Suprapubic skin (tissue), 4 donors: Measurements from ENCODE around the gene RBM19. TPM values are rescaled to one million over a fixed set of nuclear protein-coding genes. Genes with fewer than 3 reads are reported as not detected.

Experiments used
- DNase-seq, 2 donors: peaks; one replicate each; pipeline ENCODE4 v3.0.0-alpha.2; 2019; ENCODE audit warnings: low spot score in 2 of 2
- H3K27ac ChIP-seq: fragments of 200-600 bp; sonication (generic); one replicate; pipeline ENCODE4 v1.5.1; 2019
- H3K27me3 ChIP-seq: fragments of 200-600 bp; sonication (generic); one replicate; pipeline ENCODE4 v1.5.1; 2019
- H3K36me3 ChIP-seq: fragments of 200-600 bp; sonication (generic); one replicate; pipeline ENCODE4 v1.5.1; 2019
- H3K4me1 ChIP-seq: fragments of 200-600 bp; sonication (generic); one replicate; pipeline ENCODE4 v1.5.1; 2019
- H3K4me3 ChIP-seq: fragments of 200-600 bp; sonication (generic); one replicate; pipeline ENCODE4 v1.5.1; 2019; ENCODE audit warnings: mild to moderate bottlenecking
- H3K9me3 ChIP-seq: fragments of 200-600 bp; sonication (generic); one replicate; pipeline ENCODE4 v1.5.1; 2019
- EP300 ChIP-seq: sonication (generic); formaldehyde crosslinking; IDR thresholded peaks from one replicate; pipeline ENCODE4 v1.6.1; 2017; ENCODE audit warnings: antibody characterized with exemption
- POLR2A ChIP-seq, 2 donors: fragments of 450-650 bp; IDR thresholded peaks; one replicate each; pipeline ENCODE4 v1.6.1; 2017; ENCODE audit warnings: antibody characterized with exemption in 2 of 2, mild to moderate bottlenecking in 2 of 2, moderate library complexity in 2 of 2
- POLR2AphosphoS5 ChIP-seq, 3 donors: sonication (generic); formaldehyde crosslinking; IDR thresholded peaks; one replicate each; pipeline ENCODE4 v1.6.1; 2017; ENCODE audit warnings: antibody characterized with exemption in 3 of 3
- WGBS: methylation state at CpG from one replicate; pipeline ENCODE4 v1.1.5; 2018; 5-methylcytosine and 5-hydroxymethylcytosine counted together
- total RNA-seq, 4 donors: library from RNA; depleted of rRNA; stranded (reverse); fragments of >200 nt; gene quantifications; one replicate each; pipeline ENCODE4 v1.1.0, GENCODE V29; 2016
- TF ChIP-seq, protein P1 (sequence below), 2 donors: fragments of 200-600 bp in 1 of 2; fragments of 450-650 bp in 1 of 2; sonication (generic) in 1 of 2; IDR thresholded peaks; one replicate each; pipeline ENCODE4 v1.5.1; 2016 to 2019; ENCODE audit warnings: antibody characterized with exemption in 2 of 2, mild to moderate bottlenecking in 1 of 2, moderate library complexity in 1 of 2

RBM19 gene
- total RNA-seq, 4 donors from 2014 or later: 26.8 to 51.4 (median 28.2) TPM

DNA sequence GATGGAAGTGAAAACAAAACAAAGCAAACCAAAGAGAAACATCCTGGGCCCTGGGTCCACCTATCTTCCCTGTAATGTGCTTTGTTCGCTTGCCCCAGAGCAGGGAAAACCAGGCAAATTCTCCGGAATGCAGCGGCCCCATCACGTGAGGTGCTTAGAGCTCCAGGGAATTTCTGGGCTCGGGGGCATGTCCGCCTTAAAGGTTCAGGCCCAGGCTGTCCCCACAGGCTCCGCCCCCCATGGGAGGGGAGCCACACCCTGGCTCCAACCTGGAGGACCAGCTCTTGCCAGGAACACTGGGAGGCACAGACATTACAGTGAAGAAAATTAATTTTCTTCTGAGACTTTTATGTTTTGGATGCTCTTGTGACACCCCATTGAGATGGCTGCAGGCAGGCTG, 69.9 kb downstream of the RBM19 start:
- Histone ChIP-seq H3K9me3 (no peaks in the 10 kb centered on the region), H3K4me3 (no peak overlapping the region), H3K27me3 (no peaks in the 10 kb centered on the region), H3K4me1 (peaks cover 21% of the 10 kb centered on the region), H3K36me3 (no peaks in the 10 kb centered on the region), H3K27ac (no peak overlapping the region)
- 64% methylated on average over 7 of the region's 7 CpGs for WGBS
- TF ChIP-seq EP300: no peak
- TF ChIP-seq, protein P1, sequence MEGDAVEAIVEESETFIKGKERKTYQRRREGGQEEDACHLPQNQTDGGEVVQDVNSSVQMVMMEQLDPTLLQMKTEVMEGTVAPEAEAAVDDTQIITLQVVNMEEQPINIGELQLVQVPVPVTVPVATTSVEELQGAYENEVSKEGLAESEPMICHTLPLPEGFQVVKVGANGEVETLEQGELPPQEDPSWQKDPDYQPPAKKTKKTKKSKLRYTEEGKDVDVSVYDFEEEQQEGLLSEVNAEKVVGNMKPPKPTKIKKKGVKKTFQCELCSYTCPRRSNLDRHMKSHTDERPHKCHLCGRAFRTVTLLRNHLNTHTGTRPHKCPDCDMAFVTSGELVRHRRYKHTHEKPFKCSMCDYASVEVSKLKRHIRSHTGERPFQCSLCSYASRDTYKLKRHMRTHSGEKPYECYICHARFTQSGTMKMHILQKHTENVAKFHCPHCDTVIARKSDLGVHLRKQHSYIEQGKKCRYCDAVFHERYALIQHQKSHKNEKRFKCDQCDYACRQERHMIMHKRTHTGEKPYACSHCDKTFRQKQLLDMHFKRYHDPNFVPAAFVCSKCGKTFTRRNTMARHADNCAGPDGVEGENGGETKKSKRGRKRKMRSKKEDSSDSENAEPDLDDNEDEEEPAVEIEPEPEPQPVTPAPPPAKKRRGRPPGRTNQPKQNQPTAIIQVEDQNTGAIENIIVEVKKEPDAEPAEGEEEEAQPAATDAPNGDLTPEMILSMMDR (IDR thresholded peaks at IDR 0.05): no peak
- no peak for TF ChIP-seq POLR2A (IDR thresholded peaks at IDR 0.05)
- no peak for TF ChIP-seq POLR2AphosphoS5 (IDR thresholded peaks at IDR 0.05)
- no peak for DNase-seq

DNA sequence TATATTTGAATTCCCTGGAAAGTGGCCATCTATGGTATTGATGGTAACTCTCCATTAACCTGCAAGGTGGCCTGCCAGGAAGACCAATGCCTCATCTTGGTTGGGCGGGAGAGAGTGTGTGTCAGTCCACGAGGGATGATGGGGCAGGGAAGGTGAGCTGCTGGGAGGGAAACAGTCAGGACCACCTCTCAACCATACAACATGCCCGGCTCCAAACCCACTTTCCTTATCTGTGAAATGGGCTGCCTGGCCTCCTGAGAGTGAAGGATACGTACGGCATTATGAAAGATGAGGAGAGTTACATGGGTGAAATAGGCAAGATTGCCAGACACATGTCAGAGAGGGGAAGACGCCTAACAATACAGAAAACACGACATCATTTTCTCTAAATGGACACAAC, 70.9 kb downstream of the RBM19 start:
- H3K4me1 ChIP-seq: peaks cover 18% of the 10 kb centered on the region
- no peaks in the 10 kb centered on the region for H3K27me3 ChIP-seq
- no peaks in the 10 kb centered on the region for H3K9me3 ChIP-seq
- no peak overlapping the region for H3K4me3 ChIP-seq
- TF ChIP-seq POLR2A (IDR thresholded peaks at IDR 0.05) (no peak), EP300 (no peak), POLR2AphosphoS5 (IDR thresholded peaks at IDR 0.05) (no peak)
- TF ChIP-seq, protein P1 (IDR thresholded peaks at IDR 0.05): no peak
- 98% methylated on average over 7 of the region's 7 CpGs for WGBS
- H3K27ac ChIP-seq: no peak overlapping the region
- H3K36me3 ChIP-seq: no peaks in the 10 kb centered on the region
- no peak for DNase-seq

DNA sequence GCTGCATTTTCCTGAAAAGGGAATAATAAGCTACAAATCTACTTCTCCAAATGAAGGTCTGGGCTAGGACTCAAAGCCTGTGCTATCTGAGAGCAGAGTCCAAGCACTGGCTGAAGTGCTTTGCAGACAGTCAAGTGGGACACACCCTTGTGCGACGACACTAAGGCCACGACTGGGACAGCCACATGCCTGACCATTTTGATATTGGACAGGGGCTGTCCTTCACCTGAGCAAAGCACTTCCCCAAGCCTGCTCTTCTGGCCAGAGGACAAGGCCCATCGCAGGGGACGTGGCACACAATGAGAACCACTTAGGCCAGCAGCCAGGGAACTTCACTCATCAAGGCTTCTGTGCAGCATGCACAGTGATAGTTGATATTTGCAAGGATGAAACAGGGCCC, 71.4 kb downstream of the RBM19 start:
- 87% methylated on average over 5 of the region's 5 CpGs for WGBS
- H3K36me3 ChIP-seq: no peaks in the 10 kb centered on the region
- H3K4me3 ChIP-seq: no peak overlapping the region
- H3K27me3 ChIP-seq: no peaks in the 10 kb centered on the region
- no peaks in the 10 kb centered on the region for H3K9me3 ChIP-seq
- no peak for DNase-seq
- peaks cover 18% of the 10 kb centered on the region for H3K4me1 ChIP-seq
- no peak overlapping the region for H3K27ac ChIP-seq
- TF ChIP-seq EP300 (no peak), POLR2AphosphoS5 (IDR thresholded peaks at IDR 0.05) (no peak), POLR2A (IDR thresholded peaks at IDR 0.05) (no peak)
- TF ChIP-seq, protein P1 (IDR thresholded peaks at IDR 0.05): no peak

DNA sequence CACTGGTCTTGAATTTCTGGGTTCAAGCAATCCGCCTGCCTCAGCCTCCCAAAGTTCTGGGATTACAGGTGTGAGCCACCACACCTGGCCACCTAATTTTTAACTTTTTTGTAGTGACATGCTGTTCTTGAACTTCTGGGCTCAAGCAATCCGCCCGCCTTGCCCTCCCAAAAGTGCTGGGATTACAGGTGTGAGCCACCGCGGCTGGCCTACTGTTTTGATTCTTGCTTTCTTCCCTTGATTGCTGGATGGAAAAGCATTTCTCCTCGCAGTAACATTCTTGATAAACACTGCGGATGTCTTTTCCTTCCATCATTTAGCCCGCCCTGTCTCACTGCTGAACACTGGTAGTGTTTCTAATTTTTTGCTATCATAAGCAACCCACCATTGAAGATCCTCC, 72.9 kb downstream of the RBM19 start:
- 98% methylated on average over 8 of the region's 8 CpGs for WGBS
- TF ChIP-seq, protein P1 (IDR thresholded peaks at IDR 0.05): no peak
- TF ChIP-seq POLR2AphosphoS5 (IDR thresholded peaks at IDR 0.05): no peak
- TF ChIP-seq POLR2A (IDR thresholded peaks at IDR 0.05): no peak
- no peak for TF ChIP-seq EP300
- peaks cover 10% of the 10 kb centered on the region for H3K4me1 ChIP-seq
- DNase-seq: no peak
- no peak overlapping the region for H3K4me3 ChIP-seq
- H3K36me3 ChIP-seq: no peaks in the 10 kb centered on the region
- H3K27ac ChIP-seq: no peak overlapping the region
- H3K9me3 ChIP-seq: no peaks in the 10 kb centered on the region
- no peaks in the 10 kb centered on the region for H3K27me3 ChIP-seq

DNA sequence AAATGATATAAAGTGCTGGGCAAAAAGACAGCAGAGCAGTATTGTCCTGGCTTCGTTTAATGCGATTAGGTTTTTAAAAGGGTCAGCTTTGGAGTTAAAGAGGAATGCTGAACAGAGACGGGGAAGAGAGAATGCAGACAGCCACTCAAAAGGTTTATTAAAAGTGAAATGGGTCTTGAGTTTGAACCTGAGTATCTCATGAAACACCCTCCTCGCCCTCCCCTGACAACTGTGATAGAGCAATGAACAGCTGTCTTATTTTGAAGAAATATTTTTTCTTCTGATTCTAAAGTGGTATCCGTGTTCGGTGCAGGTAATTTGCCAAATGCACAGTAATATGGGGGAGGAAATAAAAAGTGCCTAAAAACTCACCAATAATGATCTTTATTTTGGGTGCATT, 73.6 kb downstream of the RBM19 start:
- no peaks in the 10 kb centered on the region for H3K36me3 ChIP-seq
- peaks cover 10% of the 10 kb centered on the region for H3K4me1 ChIP-seq
- no peak overlapping the region for H3K27ac ChIP-seq
- WGBS: 87% methylated on average over 6 of the region's 6 CpGs
- TF ChIP-seq POLR2AphosphoS5 (IDR thresholded peaks at IDR 0.05): no peak
- TF ChIP-seq, protein P1 (IDR thresholded peaks at IDR 0.05): no peak
- TF ChIP-seq EP300: no peak
- no peak for TF ChIP-seq POLR2A (IDR thresholded peaks at IDR 0.05)
- no peak overlapping the region for H3K4me3 ChIP-seq
- no peaks in the 10 kb centered on the region for H3K27me3 ChIP-seq
- H3K9me3 ChIP-seq: no peaks in the 10 kb centered on the region
- DNase-seq: no peak
